Stimulated activated CD4-positive, alpha-beta T cell treated with anti-CD3 and anti-CD28 coated beads, Interleukin-4, amount 100 ng/mL, for 48 hours (primary cell): ENCODE results near the gene TXNDC15.
"Not testable (repeated sequence)": the region's sequence is repeated elsewhere in the genome, so short reads cannot be mapped to it uniquely, and the experiment has no call there.

Experiments
- DNase-seq, 2 donors: peaks; one replicate each; pipeline ENCODE4 v3.0.0-alpha.2; 2020; ENCODE audit warnings: low read depth in 2 of 2

Gene TXNDC15

GRCh38 chr5:134877159-134877558 lies 3.0 kb downstream of the TXNDC15 start:
- no peak for DNase-seq

DNA sequence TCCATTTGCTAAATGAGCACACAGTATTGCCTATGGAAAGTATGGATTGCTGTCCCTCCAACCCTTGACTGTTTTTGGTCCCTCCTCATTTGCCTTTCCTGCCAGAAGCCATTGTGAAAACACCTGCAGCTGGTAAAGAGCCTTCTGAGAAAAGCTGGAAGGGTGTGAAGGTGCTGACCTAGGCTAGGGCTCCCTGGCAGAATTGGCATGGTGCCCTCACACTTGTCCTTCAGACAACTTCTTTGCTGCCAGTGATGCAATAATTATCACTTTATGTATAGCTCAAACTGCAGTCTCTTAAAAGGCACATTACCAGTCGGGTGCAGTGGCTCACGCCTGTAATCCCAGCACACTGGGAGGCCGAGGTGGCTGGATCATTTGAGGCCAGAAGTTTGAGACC lies 4.2 kb downstream of the TXNDC15 start:
- no peak for DNase-seq

DNA sequence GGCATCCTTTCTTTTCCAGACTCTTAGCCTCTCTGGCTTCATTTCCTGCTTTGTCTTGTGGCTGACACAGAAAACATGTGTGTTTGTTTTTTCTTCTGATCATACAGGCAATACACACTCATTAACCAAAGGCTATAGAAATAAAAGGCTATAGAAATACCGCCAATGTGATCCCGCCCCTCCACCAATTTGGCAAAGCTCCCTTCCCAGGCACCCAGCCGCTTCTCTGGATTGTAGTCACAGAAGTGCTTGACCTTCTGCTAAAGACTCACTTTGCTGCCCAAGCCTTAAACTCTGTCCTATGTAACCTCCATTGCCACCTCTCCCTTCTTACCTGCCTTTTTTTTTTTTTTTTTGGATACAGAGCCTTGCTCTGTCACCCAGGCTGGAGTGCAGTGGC lies 5.3 kb downstream of the TXNDC15 start:
- DNase-seq, result no peak

DNA sequence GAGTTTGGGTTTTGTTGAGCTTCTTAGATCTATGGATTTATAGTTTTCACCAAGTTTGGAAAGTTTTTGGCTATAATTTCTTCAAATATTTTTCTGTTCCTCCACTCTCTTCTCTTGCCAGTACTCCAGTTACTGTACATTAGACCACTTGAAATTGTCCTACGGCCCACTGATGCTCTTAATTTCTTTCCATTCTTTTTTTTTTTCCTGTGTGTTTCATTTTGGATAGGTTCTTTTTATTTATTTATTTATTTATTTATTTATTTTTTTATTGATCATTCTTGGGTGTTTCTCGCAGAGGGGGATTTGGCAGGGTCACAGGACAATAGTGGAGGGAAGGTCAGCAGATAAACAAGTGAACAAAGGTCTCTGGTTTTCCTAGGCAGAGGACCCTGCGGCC lies 6.8 kb downstream of the TXNDC15 start:
- DNase-seq, result not testable (repeated sequence)

DNA sequence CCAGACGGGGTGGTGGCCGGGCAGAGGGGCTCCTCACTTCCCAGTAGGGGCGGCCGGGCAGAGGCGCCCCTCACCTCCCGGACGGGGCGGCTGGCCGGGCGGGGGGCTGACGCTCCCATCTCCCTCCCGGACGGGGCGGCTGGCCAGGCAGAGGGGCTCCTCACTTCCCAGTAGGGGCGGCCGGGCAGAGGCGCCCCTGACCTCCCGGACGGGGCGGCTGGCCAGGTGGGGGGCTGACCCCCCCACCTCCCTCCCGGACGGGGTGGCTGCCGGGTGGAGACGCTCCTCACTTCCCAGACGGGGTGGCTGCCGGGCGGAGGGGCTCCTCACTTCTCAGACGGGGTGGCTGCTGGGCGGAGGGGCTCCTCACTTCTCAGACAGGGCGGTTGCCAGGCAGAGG lies 7.5 kb downstream of the TXNDC15 start:
- DNase-seq, result not testable (repeated sequence)

GRCh38 chr5:134887593-134888159 lies 13.5 kb downstream of the TXNDC15 start:
- DNase-seq, result no peak

GRCh38 chr5:134889335-134889734 lies 15.2 kb downstream of the TXNDC15 start:
- DNase-seq, result no peak

DNA sequence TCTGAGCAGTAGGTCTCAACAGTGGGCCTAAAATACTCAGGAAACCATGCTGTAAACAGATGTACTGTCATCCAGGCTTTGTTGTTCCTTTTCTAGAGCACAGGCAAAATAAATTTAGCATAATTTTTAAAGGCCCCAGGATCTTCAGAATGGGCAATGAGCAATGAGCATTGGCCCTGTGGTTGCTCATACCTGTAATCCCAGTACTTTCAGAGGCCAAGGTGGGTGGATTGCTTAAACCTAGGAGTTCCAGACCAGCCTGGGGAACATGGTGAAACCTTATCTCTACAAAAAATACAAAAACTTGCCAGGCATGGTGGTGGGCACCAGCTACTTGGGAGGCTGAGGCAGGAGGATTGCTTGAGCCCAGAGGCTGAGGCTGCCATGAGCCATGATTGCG lies 17.3 kb downstream of the TXNDC15 start:
- DNase-seq, result no peak

- DNase-seq, result no peak
Observed at GRCh38 chr5:134892282-134892681, 18.1 kb downstream of the TXNDC15 start.

DNA sequence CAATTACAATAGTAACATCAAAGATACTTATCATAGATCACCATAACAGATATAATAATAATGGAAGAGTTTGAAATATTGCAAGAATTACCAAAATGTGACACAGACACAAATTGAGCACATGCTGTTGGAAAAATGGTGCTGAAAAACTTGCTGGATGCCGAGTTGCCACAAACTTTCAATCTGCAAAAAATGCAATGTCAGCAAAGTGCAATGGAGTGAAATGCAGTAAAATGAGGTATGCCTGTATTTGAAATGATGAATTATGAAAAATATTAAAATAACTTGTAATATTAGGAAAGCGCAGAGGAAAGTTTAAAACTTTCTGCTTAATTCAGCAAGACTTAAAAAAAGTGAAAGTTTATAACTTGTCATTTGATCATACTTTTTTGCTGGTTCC lies 18.8 kb downstream of the TXNDC15 start:
- DNase-seq, result no peak

DNA sequence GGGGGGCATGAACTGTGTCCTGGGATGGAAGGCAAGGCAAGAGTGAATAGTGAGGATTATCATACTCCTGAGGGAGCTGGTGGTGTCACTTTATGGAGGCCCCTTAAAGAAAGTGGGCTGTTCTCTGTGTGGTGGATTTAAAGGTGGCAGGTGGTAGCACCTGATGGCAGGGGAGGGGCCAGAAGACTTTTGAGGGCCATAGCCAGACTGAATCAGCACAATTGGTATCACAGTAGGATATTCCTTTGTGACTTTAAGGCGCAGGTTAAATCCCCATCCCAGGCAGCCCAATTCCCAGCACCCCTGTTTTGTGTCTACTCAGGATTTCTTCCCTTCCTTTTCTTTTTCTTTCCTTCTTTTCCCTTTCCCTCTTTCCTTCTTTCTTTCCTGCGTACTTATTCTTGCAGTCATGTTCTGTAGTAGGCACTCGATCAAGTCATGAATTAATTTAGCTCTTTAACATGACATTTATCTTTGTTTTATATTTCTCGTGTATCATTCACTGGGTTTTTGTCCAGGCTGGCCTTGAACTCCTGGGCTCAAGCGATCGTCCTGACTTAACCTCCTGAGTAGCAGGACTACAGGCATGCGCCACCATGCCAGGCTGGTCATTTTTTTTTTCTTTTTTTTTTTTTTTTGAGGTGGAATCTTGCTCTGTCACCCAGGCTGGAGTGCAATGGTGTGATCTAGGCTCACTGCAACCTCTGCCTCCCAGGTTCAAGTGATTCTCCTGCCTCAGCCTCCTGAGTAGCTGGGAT lies 19.8 kb downstream of the TXNDC15 start:
- no peak for DNase-seq

GRCh38 chr5:134902071-134902801 lies 28.1 kb downstream of the TXNDC15 start:
- no peak for DNase-seq

- DNase-seq, result peak; percentile 90 to 91
Observed at GRCh38 chr5:134904610-134905245, 30.6 kb downstream of the TXNDC15 start, which contains the start of gene PCBD2. TSS of gene PCBD2 (plus strand) at chr5:134905131. CDS start at chr5:134905140, 9 bp downstream.

- DNase-seq, result peak; percentile 46 to 48
Observed at GRCh38 chr5:134905246-134905996, 31.2 kb downstream of the TXNDC15 start.

- no peak for DNase-seq
Observed at GRCh38 chr5:134906811-134907210, 32.6 kb downstream of the TXNDC15 start.

DNA sequence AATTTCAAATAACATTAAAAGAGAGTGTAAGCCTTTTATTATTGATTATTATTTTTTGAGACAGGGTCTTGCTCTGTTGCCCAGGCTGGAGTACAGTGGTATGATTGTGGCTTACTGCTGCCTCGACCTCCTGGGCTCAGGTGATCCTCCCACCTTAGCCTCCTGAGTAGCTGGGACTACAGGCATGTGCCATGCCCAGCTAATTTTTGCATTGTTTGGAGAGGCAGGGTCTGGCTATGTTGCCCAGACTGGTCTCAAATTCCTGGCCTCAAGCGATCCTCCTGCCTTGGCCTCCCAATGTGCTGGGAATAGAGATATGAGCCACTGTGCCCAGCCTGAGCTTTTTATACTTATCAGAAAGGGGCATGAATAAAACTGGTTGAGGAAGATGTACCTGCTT lies 36.6 kb downstream of the TXNDC15 start:
- DNase-seq, result not testable (repeated sequence)

GRCh38 chr5:134911285-134912206 lies 37.4 kb downstream of the TXNDC15 start:
- no peak for DNase-seq

GRCh38 chr5:134913254-134913653 lies 39.1 kb downstream of the TXNDC15 start:
- DNase-seq, result no peak

GRCh38 chr5:134913795-134914194 lies 39.6 kb downstream of the TXNDC15 start:
- DNase-seq, result no peak

GRCh38 chr5:134917070-134917815 lies 43.1 kb downstream of the TXNDC15 start:
- DNase-seq, result no peak
